HG02885 (cell line): ENCODE measurements around the gene ANKS1B.
"Not testable (repeated sequence)": the region's sequence is repeated elsewhere in the genome, so short reads cannot be mapped to it uniquely, and the experiment has no call there.

Experiments
- ATAC-seq: cut with Tn5 transposase; IDR thresholded peaks from one replicate; pipeline ENCODE4 v1.9.1; 2021; ENCODE audit warnings: mild to moderate bottlenecking; ENCODE audit not compliant: unreplicated experiment, poor library complexity

Gene ANKS1B

DNA sequence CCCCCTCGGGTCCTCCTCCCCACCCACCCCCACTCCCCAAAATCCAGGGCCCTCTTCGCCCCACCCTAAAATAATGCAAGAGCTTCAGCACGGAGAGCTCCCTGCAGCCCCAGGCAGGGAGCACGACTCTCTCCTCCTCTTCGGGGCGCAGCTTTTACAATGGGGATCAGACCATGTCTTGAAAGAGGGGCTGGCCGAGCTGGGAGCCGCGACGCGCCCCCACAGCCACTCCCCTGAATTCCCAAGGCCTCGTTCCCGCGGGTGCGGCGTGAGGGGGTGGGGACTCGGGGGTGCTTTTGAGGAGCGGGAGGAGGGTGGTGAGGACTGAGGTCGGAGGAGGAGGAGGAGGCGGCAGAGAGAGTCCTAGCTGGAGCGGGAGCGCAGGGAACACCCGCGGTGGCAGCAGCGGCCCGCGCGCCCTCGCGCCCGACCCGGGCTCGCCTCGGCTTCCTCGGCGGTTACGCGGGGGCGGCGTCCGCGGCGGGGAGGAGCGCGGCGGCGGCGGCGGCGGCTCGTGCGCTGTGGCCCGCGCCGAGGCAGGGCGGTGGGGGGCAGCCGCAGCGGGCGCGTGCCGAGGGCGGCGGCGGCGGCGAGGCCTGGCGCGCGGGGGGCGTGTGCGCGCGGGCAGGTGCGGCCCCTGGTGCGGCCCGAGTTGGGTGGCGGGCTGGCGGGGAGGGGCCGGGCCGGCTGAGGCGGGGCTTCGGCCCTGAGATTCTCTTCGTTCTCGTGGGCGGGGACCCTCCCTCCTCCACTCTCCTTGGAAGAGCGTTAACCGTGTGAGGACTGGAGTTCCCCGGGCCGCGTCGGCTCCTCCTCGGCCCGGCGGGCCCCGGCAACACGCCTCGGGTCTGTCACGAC is at the start of gene ANKS1B:
Gene ANKS1B, minus strand, starts transcription at position 666 of the 858 bp plus-strand sequence. CDS start 699 bp downstream, outside the sequence.
- peak; percentile 77 for ATAC-seq

DNA sequence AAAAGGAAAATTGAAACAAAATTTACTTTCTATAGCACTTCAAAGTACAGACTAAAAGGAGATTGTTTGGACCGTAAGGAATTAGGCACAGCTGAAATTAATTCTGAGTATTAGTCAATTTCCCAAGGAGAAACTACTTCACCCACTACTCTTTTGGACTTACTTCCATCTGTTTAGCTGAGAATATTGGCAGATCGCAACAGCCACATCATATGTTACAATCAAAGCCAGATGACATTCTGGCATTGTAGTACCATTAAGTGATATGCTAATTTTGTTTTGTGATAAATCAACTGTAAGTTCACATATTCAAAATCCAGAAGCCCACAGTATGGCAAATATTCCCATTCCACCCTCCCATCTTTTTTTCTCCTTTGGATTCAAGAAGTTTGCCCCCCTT is 47.1 kb upstream of the ANKS1B start:
- no peak for ATAC-seq

DNA sequence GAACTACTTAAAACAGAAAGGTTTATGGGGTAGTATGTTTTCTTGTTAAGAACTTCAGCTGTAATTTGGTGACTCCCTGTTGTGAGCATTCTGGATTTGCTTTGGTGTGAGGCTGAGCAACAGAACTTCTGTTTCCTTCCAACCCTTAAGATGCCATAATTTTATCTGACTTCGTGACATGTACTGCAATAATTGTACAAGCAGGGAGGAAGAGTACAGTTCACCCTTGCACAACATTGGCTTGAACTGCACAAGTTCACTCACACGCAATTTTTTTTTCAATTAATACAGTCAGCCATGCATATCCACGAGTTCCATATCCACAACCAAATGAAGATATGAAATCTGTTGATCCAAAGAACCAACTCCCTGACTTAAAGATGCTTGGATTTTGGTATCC is 42.9 kb upstream of the ANKS1B start:
- ATAC-seq: no peak

DNA sequence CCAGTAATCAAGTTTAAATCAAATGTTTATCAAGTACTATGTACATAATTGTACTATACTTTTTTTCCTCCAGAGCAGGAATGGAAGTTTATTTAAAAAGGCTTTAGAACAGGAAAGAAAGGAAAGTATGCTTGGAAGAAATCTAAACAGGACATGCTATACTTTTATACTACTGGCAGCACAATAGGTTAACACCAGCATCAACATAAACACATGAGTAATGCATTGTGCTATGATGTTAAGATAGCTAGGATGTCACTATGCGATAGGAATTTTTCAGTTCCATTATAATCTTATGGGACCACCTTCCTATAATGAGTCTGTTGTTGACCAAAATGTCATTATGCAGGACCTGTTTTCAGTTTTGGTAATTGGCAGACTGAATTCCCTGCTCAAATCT is 41.5 kb upstream of the ANKS1B start:
- no peak for ATAC-seq

DNA sequence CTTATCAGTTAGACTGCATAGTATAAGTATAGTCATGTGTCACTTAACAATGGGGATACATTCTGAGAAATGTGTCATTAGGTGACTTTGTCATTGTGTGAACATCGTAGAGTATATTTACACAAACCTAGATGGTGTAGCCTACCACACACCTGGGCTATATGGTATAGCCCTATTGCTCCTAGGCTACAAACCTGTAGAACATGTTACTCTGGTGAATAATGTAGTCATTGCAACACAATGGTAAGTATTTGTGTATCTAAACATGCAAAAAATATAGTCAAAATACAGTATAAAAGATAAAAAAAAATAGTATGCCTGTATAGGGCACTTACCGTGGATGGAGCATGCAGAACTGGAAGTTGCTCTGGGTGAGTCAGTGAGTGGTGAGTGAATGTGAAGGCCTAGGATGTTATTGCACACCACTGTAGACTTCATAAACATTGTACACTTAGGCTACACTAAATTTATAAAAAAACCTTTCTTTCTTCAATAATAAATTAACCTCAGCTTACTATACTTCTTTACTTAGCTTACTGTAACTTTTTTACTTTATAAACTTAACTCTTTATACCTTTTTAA is 40.3 kb upstream of the ANKS1B start:
- no peak for ATAC-seq

DNA sequence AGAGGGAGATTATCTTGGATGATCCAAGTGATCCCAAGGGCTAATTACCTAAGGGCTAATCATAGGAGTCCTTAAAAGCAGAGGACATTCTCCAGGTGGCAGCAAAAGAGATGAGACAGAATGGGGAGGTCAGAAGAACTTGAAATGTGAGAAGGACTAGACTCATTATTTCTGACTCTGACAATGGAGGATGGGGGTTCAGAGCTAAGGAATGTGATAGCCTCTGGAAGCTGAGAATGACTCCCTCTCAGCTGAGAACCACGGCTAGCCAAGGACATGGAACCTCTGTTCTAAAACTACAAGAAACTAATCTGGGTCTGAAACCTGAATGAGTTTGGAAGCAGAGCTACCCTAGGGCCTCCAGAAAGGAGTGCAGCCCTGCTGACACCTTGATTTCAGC is 35.6 kb upstream of the ANKS1B start:
- ATAC-seq: no peak

DNA sequence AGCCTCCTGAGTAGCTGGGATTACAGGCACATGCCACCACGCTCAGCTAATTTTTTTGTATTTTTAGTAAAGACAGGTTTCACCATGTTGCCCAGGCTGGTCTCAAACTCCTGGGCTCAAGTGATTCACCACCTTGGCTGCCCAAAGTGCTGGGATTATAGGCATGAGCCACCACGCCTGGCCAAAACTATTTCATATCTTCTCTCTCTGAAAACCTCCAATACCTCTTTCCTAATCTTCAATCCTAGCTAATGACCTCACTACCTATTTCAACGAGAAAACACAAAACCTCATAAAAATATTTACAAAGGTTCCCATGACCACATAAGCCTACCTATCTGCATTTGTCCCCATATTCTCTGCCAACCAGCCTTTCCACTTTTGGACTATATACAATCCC is 32.3 kb upstream of the ANKS1B start:
- no peak for ATAC-seq

DNA sequence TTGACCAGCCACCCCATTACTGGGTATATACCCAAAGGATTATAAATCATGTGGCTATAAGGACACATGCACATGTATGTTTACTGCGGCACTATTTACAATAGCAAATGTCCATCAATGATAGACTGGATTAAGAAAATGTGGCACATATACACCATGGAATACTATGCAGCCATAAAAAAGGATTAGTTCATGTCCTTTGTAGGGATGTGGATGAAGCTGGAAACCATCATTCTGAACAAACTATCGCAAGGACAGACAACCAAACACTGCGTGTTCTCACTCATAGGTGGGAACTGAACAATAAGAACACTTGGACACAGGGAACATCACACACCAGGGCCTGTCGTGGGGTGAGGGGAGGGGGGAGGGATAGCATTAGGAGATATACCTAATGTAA is 31.6 kb upstream of the ANKS1B start:
- not testable (repeated sequence) for ATAC-seq

DNA sequence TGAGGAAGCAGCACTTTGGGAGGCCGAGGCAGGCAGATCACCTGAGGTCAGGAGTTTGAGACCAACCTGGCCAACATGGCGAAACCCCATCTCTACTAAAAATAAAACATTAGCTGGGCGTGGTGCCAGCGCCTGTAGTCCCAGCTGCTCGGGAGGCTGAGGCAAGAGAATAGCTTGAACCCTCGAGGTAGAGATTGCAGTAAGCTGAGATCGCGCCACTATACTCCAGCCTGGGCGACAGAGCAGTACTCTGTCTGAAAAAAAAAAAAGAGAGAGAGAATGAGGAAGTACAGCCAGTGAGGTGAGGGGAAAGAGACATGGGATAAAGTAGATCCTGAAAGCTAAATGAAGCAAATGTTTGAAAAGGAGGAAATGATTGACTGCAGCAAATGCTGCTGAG is 21.1 kb upstream of the ANKS1B start:
- ATAC-seq: not testable (repeated sequence)

DNA sequence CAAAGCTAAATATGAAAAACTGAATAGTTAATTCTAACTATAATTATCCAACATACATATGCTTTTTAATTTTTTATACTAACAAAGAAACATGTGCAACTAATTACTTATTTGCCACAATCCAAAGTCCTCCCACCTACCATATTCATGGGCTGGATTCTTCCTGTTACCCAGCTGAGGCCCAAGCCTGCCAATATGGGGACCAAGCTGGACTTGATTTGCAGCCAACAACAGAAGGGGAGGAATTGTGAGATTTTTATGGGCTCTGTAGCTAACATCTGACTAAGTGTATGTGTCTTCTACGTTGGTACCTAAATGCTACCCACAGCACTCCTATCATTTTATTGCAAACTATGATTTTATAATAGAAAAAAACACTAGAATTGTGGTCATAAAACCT is 13.1 kb upstream of the ANKS1B start:
- no peak for ATAC-seq

DNA sequence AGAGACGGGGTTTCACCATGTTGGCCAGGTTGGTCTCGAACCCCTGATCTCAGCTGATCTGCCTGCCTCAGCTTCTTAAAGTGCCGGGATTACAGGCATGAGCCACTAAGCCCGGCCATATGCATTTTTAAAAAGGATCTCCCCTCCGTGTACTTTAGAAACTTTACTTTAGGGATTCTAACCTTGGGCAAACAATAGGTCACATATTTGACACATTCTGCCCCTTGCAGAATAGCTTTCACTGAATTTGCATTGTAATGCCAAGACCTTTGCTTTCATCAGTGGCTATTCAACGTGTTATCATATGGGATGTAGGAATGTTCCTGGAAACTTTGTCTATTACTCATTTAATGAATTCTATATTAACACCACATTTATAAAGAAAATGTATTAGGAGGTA is 11.4 kb upstream of the ANKS1B start:
- no peak for ATAC-seq

DNA sequence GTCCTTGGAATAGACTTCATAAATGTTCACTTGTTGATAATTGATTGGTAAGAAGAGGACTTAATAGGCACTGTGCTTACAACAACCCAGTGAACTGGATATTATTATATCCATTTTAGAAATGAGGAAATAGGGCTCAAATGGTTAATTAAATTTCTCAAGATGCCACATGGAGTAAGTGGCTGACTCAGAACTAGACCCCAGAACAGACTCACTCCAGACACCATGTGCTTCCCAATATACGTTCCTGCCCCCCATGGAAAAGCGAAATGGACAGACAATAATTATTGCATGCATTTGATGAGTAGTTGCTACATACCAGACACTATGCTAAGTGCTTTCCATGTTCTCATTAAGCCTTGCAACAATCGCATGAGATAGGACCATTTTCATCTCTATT is 895 bp upstream of the ANKS1B start:
- ATAC-seq: no peak

DNA sequence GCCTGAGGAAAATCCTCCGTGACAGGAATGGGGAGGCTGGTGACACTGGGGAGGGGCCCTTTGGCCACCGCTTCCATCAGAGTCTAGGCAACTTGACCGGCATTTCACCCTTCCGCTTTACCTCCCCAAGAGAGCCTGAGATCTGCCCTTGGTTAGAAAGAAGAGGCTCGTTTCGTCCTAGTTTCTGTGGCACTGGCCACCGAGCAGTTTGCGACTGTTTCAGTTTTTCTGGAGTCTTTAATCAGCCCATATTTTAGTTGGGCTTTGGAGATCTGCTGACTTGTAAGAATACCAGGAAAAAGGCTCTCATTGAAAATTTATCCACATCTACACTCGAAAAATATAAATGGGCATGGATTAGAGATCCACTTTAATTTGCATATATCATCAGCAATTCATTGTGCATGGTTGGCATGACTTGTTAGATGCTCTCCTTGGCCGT is 414 bp upstream of the ANKS1B start:
- ATAC-seq: peak; percentile 50

DNA sequence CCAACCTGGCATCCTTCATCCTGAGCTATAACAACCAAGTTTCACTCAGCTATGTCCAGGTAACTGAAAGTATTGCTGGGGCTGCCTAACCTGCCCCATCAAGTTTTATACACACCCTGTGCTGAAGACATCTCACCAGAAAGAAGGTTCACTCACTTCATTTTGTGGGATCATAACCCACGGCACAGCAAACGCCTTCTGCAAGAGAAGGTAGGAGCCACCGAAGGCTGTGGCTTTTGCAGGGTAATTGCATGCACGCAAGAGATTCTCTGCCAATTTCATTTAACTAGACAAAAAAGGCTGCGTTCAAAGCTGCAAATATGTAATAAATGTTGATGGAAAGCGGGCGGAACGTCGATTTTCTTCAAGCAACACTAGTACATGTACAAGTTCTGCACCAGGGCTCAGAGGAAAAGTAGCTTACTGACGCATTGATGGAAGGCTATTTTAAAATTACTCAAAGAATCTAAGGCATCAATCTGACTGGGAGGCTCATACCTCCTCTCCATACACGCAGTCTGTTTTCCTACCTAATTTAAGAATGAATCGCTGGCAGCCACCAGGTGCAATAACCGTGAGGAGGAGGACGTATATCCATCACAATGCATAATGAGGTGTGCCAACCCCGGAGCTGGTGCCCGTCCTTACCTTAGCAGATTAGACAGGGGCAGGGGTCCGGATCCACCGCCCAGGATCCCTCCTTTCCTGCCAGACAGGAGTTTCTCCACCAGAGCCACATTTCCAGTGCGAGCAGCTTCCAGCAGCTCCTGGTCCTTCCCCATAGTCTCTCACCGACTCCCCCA is 1.1 kb downstream of the ANKS1B start:
- ATAC-seq: no peak

DNA sequence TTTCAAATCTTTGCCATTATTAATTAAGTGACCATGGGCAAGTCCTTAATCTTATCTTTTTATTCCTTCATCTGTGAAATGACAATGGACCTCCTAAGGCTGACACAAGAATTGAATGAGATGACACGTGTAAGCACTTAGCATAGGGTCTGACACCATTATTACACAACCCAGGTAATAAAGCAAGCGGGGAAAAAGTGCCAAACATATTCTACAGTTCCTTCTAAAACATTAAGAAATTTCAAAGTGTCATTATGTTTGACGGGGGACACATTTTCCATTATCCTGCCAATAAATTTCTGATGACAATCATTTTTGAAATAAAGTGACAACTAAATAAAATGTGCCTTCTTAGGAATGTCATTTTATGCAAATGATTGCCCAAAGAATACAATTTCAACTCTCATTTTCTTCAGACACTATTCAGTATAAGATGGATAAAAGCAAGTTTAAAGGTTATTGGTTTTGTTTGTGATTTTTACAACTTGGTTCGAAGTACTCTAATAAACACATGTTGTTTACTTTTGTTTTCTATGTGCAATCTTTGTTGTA is 3.0 kb downstream of the ANKS1B start:
- ATAC-seq: no peak

DNA sequence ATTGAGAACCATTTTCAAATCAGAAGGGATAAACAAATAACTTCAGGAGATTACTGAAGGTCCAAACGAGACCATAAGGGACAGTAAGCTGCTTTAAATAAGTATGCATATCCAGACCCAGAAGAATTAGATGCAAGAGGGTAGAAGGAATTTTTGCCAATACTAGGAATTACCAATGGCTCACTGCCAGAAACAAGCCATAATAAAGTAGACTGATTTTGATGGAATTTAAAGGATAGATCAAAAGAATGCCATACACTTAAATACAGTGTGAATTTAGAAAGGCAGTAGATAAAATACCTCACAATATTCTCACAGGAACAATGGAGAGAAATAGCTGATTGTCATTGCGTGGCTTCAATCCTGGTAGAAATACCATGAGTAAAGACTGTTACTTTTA is 5.3 kb downstream of the ANKS1B start:
- no peak for ATAC-seq

DNA sequence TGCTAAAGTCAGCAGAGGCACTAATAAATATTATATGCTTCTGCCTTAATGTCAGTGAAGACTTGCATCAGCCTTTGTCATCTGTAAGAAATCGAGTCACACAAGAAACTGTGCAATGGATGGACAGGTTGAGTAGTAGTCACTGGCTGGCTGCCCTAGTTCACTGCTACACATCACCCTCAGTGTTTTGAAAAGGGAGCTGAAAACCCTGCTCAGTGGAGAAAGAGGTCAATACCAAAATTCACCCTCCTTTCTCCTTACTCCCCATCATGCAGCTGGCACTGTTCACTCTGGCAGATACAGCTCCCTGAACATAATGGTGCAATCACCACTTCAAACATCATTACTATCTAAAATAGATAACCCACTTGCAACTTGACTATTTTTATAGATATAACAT is 6.6 kb downstream of the ANKS1B start:
- no peak for ATAC-seq

DNA sequence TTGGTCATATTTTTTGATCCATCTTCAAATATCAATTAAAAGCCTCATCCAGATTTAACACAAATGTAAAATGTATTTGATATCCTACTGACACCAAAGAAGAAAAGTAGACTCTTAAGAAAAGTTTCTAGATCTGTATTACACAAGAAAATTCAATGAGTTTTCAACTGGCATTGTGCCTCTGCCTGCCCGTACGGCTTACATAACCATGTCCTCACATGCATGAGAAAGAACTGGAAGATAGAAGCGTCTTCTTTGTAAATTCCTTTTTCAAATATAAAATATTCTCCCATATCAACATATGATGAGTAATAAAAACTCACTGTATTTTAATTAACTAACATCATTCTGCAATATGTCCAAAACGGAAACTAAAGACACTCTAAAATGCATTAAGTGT is 7.2 kb downstream of the ANKS1B start:
- no peak for ATAC-seq

DNA sequence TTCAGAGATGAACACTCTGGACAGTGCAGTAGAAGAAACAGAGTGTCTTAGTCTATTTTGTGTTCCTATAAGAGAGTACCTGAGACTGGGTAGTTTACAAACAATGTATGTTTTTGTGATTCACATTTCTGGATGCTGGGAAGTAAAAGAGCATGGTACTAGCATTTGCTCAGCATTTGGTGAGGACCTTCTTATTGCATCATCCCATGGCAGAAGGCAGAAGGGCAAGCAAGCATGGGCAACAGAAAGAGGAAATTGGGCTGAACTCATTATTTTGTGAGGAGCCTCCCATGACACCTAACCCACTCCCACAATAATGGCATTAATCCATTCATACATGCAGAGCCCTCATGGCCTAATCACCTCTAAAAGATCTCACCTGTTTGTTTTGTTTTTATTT is 8.0 kb downstream of the ANKS1B start:
- ATAC-seq: no peak

DNA sequence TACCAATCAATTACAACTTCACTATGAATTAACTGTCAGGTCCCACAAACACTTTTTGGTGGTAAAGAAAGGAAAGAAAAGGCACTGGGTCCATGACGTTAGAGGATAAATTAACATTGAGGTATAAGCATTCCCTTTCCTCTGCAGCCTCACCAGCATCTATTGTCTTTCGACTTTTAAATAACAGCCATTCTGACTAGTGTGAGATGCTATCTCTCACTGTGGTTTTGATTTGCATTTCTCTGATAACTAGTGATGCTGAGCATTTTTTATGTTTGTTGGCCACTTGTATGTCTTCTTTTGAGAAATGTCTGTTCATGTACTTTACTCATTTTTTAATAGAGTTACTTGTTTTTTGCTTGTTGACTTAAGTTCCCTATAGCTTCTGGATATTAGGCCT is 9.4 kb downstream of the ANKS1B start:
- no peak for ATAC-seq

DNA sequence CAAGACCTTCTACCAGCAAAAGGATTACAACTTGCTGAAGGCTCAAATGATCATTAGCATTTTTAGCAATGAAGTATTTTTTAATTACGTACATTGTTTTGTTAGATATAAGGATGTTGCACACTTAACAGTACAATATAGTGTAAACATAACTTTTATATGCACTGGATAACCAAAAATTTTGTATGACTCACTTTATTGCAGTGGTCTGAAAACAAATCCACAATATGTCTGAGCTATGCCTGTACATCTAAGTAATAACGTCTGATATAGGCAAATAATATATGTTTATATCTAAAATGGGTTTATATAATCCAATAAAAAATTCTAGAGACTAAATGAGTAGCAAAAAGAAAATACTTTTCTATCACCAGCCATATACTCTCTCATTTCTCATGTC is 10.6 kb downstream of the ANKS1B start:
- no peak for ATAC-seq
